GM20000 (cell line): Measurements from ENCODE around the gene CSF2RB.

ENCODE experiments used
- DNase-seq: peaks from one replicate; pipeline ENCODE4 v3.0.0; 2012; ENCODE audit warnings: low spot score
- CTCF ChIP-seq: IDR thresholded peaks from 2 replicates; pipeline ENCODE4 v1.5.1; 2012; ENCODE audit warnings: mild to moderate bottlenecking, control low read depth; ENCODE audit errors: extremely low read depth, missing control alignments

CSF2RB gene

GRCh38 chr22:36971341-36972125, 58.1 kb downstream of the CSF2RB start:
- no peak for DNase-seq
- TF ChIP-seq CTCF = no peak

GRCh38 chr22:36976606-36977005, 63.2 kb downstream of the CSF2RB start:
- TF ChIP-seq CTCF = no peak
- DNase-seq = no peak

GRCh38 chr22:36977401-36977861, 64.0 kb downstream of the CSF2RB start:
- peak; percentile 52 for TF ChIP-seq CTCF
- DNase-seq = peak; percentile 78

- DNase-seq = peak; percentile 90
These were observed 64.7 kb downstream of the CSF2RB start for GRCh38 chr22:36977947-36978660.

GRCh38 chr22:36979016-36979910, 65.8 kb downstream of the CSF2RB start:
- no peak for TF ChIP-seq CTCF
- DNase-seq = no peak

More at GRCh38 chr22:36977947-36978660, 64.7 kb downstream of the CSF2RB start:
- TF ChIP-seq CTCF = peak; percentile 70

- no peak for DNase-seq
- TF ChIP-seq CTCF = no peak
These were observed 67.9 kb downstream of the CSF2RB start for GRCh38 chr22:36981247-36981775.
